ENCODE results near the gene RNASE13.

GRCh38 chr14:21015312-21015711, 19.3 kb downstream of the RNASE13 start:
- TF ChIP-seq CEBPB (IDR thresholded peaks at IDR 0.05; ENCODE audit: low read depth, low read length) (no peak), CTCF (conservative IDR thresholded peaks at IDR 0.05; ENCODE audit: low read depth, low read length) (no peak), RCOR1 (IDR thresholded peaks at IDR 0.05; ENCODE audit: insufficient replicate concordance, low read length) (no peak), SMC3 (IDR thresholded peaks at IDR 0.05; ENCODE audit: low read depth, low read length) (no peak)
- TF ChIP-seq, protein P1, sequence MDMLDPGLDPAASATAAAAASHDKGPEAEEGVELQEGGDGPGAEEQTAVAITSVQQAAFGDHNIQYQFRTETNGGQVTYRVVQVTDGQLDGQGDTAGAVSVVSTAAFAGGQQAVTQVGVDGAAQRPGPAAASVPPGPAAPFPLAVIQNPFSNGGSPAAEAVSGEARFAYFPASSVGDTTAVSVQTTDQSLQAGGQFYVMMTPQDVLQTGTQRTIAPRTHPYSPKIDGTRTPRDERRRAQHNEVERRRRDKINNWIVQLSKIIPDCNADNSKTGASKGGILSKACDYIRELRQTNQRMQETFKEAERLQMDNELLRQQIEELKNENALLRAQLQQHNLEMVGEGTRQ (IDR thresholded peaks at IDR 0.05; ENCODE audit: low read depth, low read length) = no peak

Data from IMR-90 (cell line).